ENCODE data around the gene PTPRN2. TPM values are rescaled to one million over a fixed set of nuclear protein-coding genes. Genes with fewer than 3 reads are reported as not detected.

The PTPRN2 gene
- total RNA-seq, 1 experiment from 2014 or later: 2.1 TPM

- Histone ChIP-seq H3K27ac (ENCODE audit: low read depth, low read length) (no peak overlapping the region), H3K9me3 (ENCODE audit: control insufficient read depth in 1 of 2, insufficient read depth in 1 of 2, low read depth in 1 of 2, low read length in 2 of 2) (peaks cover 7 to 10% of the 10 kb centered on the region in 2 experiments; a peak in 2 of 4 replicates), H3K4me1 (ENCODE audit: control insufficient read depth in 1 of 2, insufficient read depth in 2 of 2, low read length in 2 of 2) (no peaks in the 10 kb centered on the region), H3K27me3 (ENCODE audit: insufficient read depth, low read length) (peaks cover 15% of the 10 kb centered on the region), H4K20me1 (ENCODE audit: insufficient read depth) (no peaks in the 10 kb centered on the region), H3K9ac (ENCODE audit: low read length) (no peak overlapping the region), H3K36me3 (ENCODE audit: control insufficient read depth in 1 of 2, insufficient read depth in 2 of 2, low read length in 2 of 2) (no peaks in the 10 kb centered on the region), H3K4me2 (ENCODE audit: low read length) (no peak overlapping the region), H3K79me2 (ENCODE audit: insufficient read depth, low read length) (no peaks in the 10 kb centered on the region), H2AFZ (ENCODE audit: low read depth, low read length, poor library complexity, severe bottlenecking) (no peak overlapping the region), H3K9me2 (ENCODE audit: insufficient read depth) (no peaks in the 10 kb centered on the region), H3K4me3 (replicated peaks in 1 of 2; ENCODE audit: low read depth in 1 of 2, low read length in 2 of 2) (no peak overlapping the region)
- TF ChIP-seq RAD21 (IDR thresholded peaks at IDR 0.05; ENCODE audit: low read depth) (no peak), TCF7L2 (IDR thresholded peaks at IDR 0.05; ENCODE audit: borderline replicate concordance, extremely low read depth, insufficient read depth, insufficient read length) (no peak), POLR2A (IDR thresholded peaks at IDR 0.05; ENCODE audit: borderline replicate concordance, extremely low read depth, insufficient read depth, insufficient read length) (no peak), CTCF (IDR thresholded peaks at IDR 0.05 in 2 of 3, conservative IDR thresholded peaks at IDR 0.05 in 1 of 3; ENCODE audit: borderline replicate concordance in 1 of 3, insufficient read depth in 1 of 3, low read depth in 2 of 3, low read length in 2 of 3) (no peak), ZFX (IDR thresholded peaks at IDR 0.05) (no peak), EZH2phosphoT487 (IDR thresholded peaks at IDR 0.05; ENCODE audit: borderline replicate concordance) (no peak), FOSL1 (IDR thresholded peaks at IDR 0.05; ENCODE audit: low read depth) (no peak), ELF1 (IDR thresholded peaks at IDR 0.05; ENCODE audit: borderline replicate concordance, low read depth) (no peak), CBX3 (IDR thresholded peaks at IDR 0.05; ENCODE audit: low read depth) (no peak), EZH2 (IDR thresholded peaks at IDR 0.05) (no peak), POLR2AphosphoS5 (IDR thresholded peaks at IDR 0.05; ENCODE audit: low read depth, low read length) (no peak), SP1 (IDR thresholded peaks at IDR 0.05; ENCODE audit: low read depth) (no peak)
- TF ChIP-seq, protein P1, sequence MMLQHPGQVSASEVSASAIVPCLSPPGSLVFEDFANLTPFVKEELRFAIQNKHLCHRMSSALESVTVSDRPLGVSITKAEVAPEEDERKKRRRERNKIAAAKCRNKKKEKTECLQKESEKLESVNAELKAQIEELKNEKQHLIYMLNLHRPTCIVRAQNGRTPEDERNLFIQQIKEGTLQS (IDR thresholded peaks at IDR 0.05): no peak
- TF ChIP-seq, protein P2, sequence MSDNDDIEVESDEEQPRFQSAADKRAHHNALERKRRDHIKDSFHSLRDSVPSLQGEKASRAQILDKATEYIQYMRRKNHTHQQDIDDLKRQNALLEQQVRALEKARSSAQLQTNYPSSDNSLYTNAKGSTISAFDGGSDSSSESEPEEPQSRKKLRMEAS (IDR thresholded peaks at IDR 0.05): no peak
- ATAC-seq: no peak
- DNase-seq (ENCODE audit: low read depth, low spot score): no peak
- POLR2A ChIA-PET: no interaction called here
- BruUV-seq (replicated peaks): no TSS peak
- intact Hi-C loops (cut with micrococcal nuclease): no loop called here
- RAD21 ChIA-PET (ENCODE audit: low non-redundant PET in 1 of 2, low total read pairs in 2 of 2, uncharacterized antibody in 2 of 2, unreplicated experiment in 2 of 2): no interaction called here
- CTCF ChIA-PET: no interaction called here
Observed at GRCh38 chr7:158582089-158582456, 5.5 kb downstream of the PTPRN2 start.
